Kidney (tissue), 14 donors: ENCODE data around the gene C19orf85. TPM values are rescaled to one million over a fixed set of nuclear protein-coding genes. Genes with fewer than 3 reads are reported as not detected.

Experiments
- DNase-seq, 5 donors: peaks; one replicate each; pipeline ENCODE4 v3.0.0-alpha.2; 2013 to 2020
- FAIRE-seq: peaks from 2 replicates; lab custom pipeline; 2012; peaks lifted over from hg19 to GRCh38; lab: Jason Lieb, UNC
- H3K27ac ChIP-seq, 2 donors: one replicate each; pipeline ENCODE4 v1.7.0; 2013; ENCODE audit warnings: low read depth in 2 of 2, low read length in 2 of 2, inconsistent platforms in 1 of 2
- H3K27me3 ChIP-seq: one replicate; pipeline ENCODE4 v1.7.1; 2013; ENCODE audit warnings: low read length, inconsistent platforms; ENCODE audit not compliant: control insufficient read depth, insufficient read depth
- H3K36me3 ChIP-seq, 3 donors: one replicate each; pipeline versions ENCODE4 v1.7.0 to v1.7.1; 2013; ENCODE audit warnings: low read length in 3 of 3, control low read depth in 1 of 3, inconsistent platforms in 1 of 3; ENCODE audit not compliant: insufficient read depth in 3 of 3, control insufficient read depth in 2 of 3
- H3K4me1 ChIP-seq, 3 donors: one replicate each; pipeline versions ENCODE4 v1.7.0 to v1.7.1; 2013; ENCODE audit warnings: low read length in 3 of 3, inconsistent platforms in 1 of 3, low read depth in 1 of 3; ENCODE audit not compliant: control insufficient read depth in 2 of 3, insufficient read depth in 2 of 3
- H3K4me3 ChIP-seq, 3 donors: one replicate each; pipeline versions ENCODE4 v1.7.0 to v1.8.1; 2013; ENCODE audit warnings: low read length in 3 of 3, control low read depth in 1 of 3, inconsistent platforms in 1 of 3
- H3K9ac ChIP-seq, 3 donors: one replicate each; pipeline versions ENCODE4 v1.7.0 to v1.7.1; 2013; ENCODE audit warnings: low read length in 3 of 3, control low read depth in 1 of 3, inconsistent platforms in 1 of 3
- H3K9me3 ChIP-seq, 3 donors: one replicate each; pipeline versions ENCODE4 v1.7.0 to v1.7.1; 2013; ENCODE audit warnings: low read length in 3 of 3, control low read depth in 1 of 3, inconsistent platforms in 1 of 3; ENCODE audit not compliant: control insufficient read depth in 2 of 3, insufficient read depth in 1 of 3
- intact Hi-C: fragments of 100-400 bp; cut with DNase I; formaldehyde crosslinking; loops from one replicate; pipeline ENCODE4 v1.11.1; 2022
- polyA plus RNA-seq: library from polyadenylated mRNA; stranded (reverse); fragments of 350-450 nt; fragmentation: Illumina TruSeq; extraction: RNeasy Lipid Tissue Mini Kit (QIAGEN cat#74804); gene quantifications from one replicate; pipeline ENCODE4 v1.2.3, GENCODE V29; 2014; ENCODE audit warnings: low read depth, low replicate concordance; ENCODE audit not compliant: insufficient read depth
- total RNA-seq: library from RNA; stranded (reverse); fragmentation: NEBNext Ultra II Directional; extraction: Animal tissue kit (Norgen Biotek cat#: 25700); gene quantifications from one replicate; pipeline ENCODE4 v1.2.1, GENCODE V29; 2021
- TF ChIP-seq, protein P1 (sequence below): IDR thresholded peaks from 3 replicates; pipeline ENCODE4 v1.5.1; 2012; ENCODE audit warnings: mild to moderate bottlenecking, moderate library complexity, borderline replicate concordance; ENCODE audit not compliant: insufficient read depth; ENCODE audit errors: extremely low read depth
- donor health status: control.
- donor health status: control.
- donor health status: control.
- donor health status: control.
- donor health status: control.
- donor health status: DM: yes; HTN: yes; CAD: no.
- donor health status: Normal renal cell carcinoma (clear cell type).

C19orf85 gene
- total and polyA plus RNA-seq, 2 donors from 2014 or later, result not detected

DNA sequence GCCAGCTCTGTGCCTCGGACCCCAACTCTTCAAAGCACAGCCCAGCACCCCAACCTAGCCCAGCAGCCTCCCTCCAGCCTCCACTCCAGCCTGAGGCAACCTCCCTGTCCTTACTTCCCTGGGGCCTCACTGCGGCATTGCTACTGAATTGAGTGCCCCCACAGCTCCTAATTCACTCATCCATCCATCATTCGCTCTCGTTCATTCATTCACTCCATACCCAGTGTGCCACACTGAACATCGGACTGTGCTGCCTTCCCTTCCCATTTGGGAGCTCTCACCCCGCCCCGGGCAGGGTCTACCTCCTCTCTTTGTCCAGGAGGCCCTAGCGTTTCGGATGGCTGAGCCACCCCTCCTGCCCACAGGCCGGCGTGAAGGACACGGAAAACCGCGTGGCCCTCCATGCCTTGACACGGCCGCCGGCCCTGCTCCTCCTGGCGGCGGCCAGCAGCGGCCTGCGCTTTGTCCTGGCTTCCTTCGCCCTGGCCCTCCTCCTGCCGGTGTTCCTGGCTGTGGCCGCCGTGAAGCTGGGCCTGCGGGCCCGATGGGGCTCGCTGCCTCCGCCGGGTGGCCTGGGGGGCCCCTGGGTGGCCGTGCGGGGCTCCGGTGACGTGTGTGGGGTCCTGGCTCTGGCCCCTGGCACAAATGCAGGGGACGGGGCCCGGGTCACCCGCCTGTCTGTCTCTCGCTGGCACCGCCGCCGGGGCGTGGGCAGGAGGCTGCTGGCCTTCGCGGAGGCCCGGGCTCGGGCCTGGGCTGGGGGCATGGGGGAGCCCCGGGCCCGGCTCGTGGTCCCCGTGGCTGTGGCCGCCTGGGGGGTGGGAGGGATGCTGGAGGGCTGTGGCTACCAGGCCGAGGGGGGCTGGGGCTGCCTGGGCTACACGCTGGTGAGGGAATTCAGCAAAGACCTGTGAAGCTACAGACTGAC lies 21.8 kb upstream of the C19orf85 start:
- DNase-seq, result peak in 1 of 5 donors; percentile 70

DNA sequence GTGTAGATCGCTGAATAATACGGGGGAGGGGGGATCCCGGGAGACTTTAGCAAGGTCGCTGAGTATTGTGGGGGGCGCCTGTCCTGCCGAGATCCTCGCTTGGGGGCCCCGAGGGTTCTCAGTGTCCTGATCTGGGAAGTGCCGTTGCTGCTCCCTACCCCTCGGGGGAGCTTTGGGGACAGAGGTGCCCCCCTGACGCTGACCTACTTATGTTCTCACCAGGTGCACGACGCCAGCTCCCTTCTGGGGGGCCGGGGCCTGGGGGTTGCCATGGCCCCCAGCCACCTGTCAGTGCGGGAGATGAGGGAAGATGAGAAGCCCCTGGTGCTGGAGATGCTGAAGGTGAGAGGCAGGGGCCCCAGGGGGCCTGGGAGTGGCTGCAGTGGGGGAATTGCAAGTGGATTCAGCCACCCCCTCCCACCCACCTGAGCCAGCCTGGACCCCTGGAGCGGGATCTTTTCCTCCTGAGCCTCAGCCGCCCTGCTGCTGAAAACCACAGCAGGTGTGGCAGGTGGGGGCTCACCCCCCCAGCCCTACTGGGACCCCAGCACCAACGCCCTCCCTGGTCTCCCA lies 21.0 kb upstream of the C19orf85 start:
- intact Hi-C loops, result no loop called here
- DNase-seq (no peak), FAIRE-seq (no peak)
- no peaks in the 10 kb centered on the region for H3K36me3 ChIP-seq
- H3K9me3 ChIP-seq, result no peaks in the 10 kb centered on the region
- H3K4me1 ChIP-seq, result peaks cover 0 to 24% (median 5%) of the 10 kb centered on the region in 3 donors
- H3K9ac ChIP-seq, result peak overlapping the region in 1 of 3 donors; percentile 40
- TF ChIP-seq, protein P1, sequence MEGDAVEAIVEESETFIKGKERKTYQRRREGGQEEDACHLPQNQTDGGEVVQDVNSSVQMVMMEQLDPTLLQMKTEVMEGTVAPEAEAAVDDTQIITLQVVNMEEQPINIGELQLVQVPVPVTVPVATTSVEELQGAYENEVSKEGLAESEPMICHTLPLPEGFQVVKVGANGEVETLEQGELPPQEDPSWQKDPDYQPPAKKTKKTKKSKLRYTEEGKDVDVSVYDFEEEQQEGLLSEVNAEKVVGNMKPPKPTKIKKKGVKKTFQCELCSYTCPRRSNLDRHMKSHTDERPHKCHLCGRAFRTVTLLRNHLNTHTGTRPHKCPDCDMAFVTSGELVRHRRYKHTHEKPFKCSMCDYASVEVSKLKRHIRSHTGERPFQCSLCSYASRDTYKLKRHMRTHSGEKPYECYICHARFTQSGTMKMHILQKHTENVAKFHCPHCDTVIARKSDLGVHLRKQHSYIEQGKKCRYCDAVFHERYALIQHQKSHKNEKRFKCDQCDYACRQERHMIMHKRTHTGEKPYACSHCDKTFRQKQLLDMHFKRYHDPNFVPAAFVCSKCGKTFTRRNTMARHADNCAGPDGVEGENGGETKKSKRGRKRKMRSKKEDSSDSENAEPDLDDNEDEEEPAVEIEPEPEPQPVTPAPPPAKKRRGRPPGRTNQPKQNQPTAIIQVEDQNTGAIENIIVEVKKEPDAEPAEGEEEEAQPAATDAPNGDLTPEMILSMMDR, result no peak
- H3K4me3 ChIP-seq, result peak overlapping the region in 2 of 3 donors; percentile 47 to 58
- H3K27ac ChIP-seq, result peak overlapping the region; percentile 71 to 85
- no peaks in the 10 kb centered on the region for H3K27me3 ChIP-seq

More for the DNA sequence above, 21.8 kb upstream of the C19orf85 start:
- H3K36me3 ChIP-seq, result no peaks in the 10 kb centered on the region
- peak overlapping the region in 1 of 3 donors; percentile 40 for H3K9ac ChIP-seq
- H3K4me1 ChIP-seq, result peaks cover 0 to 24% (median 5%) of the 10 kb centered on the region in 3 donors
- intact Hi-C loops, result no loop called here
- TF ChIP-seq, protein P1, result no peak
- H3K27ac ChIP-seq, result peak overlapping the region; percentile 68 to 69
- no peak for FAIRE-seq
- H3K4me3 ChIP-seq, result no peak overlapping the region
- no peaks in the 10 kb centered on the region for H3K27me3 ChIP-seq
- no peaks in the 10 kb centered on the region for H3K9me3 ChIP-seq

DNA sequence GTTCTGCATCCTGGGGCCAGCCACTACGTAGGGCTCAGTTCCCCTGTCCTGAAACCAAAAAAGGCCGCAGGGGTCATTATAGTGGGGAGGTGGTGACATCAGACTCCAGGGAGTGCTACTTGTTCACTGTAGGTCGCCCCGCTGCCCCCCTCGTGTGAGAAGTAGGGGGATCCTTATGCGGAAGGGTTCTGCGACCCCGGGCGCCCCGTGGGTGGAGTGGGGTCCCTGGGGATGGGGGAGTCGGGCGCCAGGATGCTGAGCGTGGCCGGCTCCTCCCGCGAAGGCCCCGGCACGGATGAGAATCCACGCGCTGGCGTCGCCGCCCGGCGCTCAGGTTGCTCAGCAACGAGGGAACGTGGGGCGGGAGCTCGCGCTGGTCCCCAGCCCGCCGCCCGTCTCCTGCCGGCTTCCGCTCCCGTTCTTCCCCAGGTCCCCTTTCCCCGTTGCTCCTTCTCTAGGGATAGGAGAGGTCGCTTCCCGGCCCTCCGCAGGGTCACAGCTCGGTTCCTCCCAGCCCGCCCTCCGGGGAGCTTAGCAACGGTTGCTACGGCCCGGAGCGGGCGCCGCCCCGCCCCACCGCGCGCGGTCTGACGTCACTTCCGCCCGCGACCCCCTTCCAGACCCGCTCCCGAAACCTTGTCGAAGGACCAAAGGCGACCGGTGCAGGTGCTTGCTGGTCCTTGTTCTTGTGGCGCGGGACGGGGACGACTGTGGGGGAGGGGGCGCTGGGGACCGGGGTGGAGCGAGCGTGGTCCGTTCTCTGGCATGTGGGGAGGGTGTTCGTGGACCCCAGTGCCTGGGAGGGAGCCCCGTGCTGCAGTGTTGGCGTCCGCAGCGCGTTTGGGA lies 20.3 kb upstream of the C19orf85 start, which contains the start of gene NAT14:
Gene NAT14, plus strand, starts transcription at position 596 of the 846 bp plus-strand sequence. CDS start 521 bp downstream, outside the sequence.
- TF ChIP-seq, protein P1, result no peak
- FAIRE-seq, result no peak
- intact Hi-C loops, result no loop called here
- H3K27me3 ChIP-seq, result no peaks in the 10 kb centered on the region
- DNase-seq, result peak; percentile 86 to 94 (median 88)
- H3K4me1 ChIP-seq, result peaks cover 0 to 25% (median 5%) of the 10 kb centered on the region in 3 donors
- peak within 1 kb of the TSS; percentile 71 to 85 for H3K27ac ChIP-seq
- peak within 1 kb of the TSS; percentile 47 to 58 (median 48) for H3K4me3 ChIP-seq
- no peaks in the 10 kb centered on the region for H3K36me3 ChIP-seq
- peak within 1 kb of the TSS in 2 of 3 donors; percentile 48 to 51 for H3K9ac ChIP-seq
- no peaks in the 10 kb centered on the region for H3K9me3 ChIP-seq
